ENCODE results near the gene OBP2A. TPM values are rescaled to one million over a fixed set of nuclear protein-coding genes. Genes with fewer than 3 reads are reported as not detected.

Gene OBP2A
- total and polyA plus RNA-seq, 10 of the 15 experiments (the other 5 are each of a cell fraction or from before 2014, with no cell fraction given), result not detected

- CTCF ChIA-PET, result interaction anchor here (1.0 kb wide), 1 partner anchor 15 kb away, joined by 3 read pairs; no protein-coding TSS in a partner anchor
- DNase-seq (ENCODE audit: low read depth, low spot score), result no peak
- Histone ChIP-seq H3K4me2 (ENCODE audit: control insufficient read depth, insufficient read depth) (no peak overlapping the region), H3K4me1 (ENCODE audit: control insufficient read depth, insufficient read depth, low read length) (no peaks in the 10 kb centered on the region), H3K4me3 (no peak overlapping the region), H3K27ac (ENCODE audit: control insufficient read depth, insufficient read depth) (no peak overlapping the region), H3K9ac (ENCODE audit: control insufficient read depth, insufficient read depth, low read length) (no peak overlapping the region), H2AFZ (ENCODE audit: control insufficient read depth, low read depth, low read length) (no peak overlapping the region), H3K9me3 (replicated peaks; ENCODE audit: control insufficient read depth, insufficient read depth, low read length) (no peaks in the 10 kb centered on the region), H3K27me3 (replicated peaks in 1 of 2; ENCODE audit: control insufficient read depth in 2 of 2, insufficient read depth in 2 of 2, low read length in 1 of 2) (no peaks in the 10 kb centered on the region), H3K36me3 (ENCODE audit: control insufficient read depth in 2 of 2, insufficient read depth in 2 of 2, low read length in 1 of 2) (no peaks in the 10 kb centered on the region), H4K20me1 (ENCODE audit: control insufficient read depth, insufficient read depth) (no peaks in the 10 kb centered on the region), H3K79me2 (ENCODE audit: control insufficient read depth, insufficient read depth, low read length) (no peaks in the 10 kb centered on the region)
- POLR2A ChIA-PET, result no interaction called here
- 20% methylated on average over 3 of the region's 3 CpGs for WGBS (ENCODE audit: insufficient coverage, insufficient replicate concordance, low lambda C conversion rate, missing lambda C conversion rate)
- ATAC-seq, result no peak
- intact Hi-C loops (cut with micrococcal nuclease; ENCODE audit: unreplicated experiment), result no loop called here
- FAIRE-seq, result no peak
- BruUV-seq (replicated peaks), result no TSS peak
- RAD21 ChIA-PET (ENCODE audit: unreplicated experiment), result no interaction called here
- SMC1A ChIA-PET (ENCODE audit: uncharacterized antibody, unreplicated experiment), result interaction anchor here (0.5 kb wide), 1 partner anchor 14 kb away, joined by 3 read pairs; no protein-coding TSS in a partner anchor
- in situ Hi-C loops (cut with MboI), result no loop called here
- TF ChIP-seq MLLT1 (IDR thresholded peaks at IDR 0.05), result no peak
- TF ChIP-seq IRF3 (IDR thresholded peaks at IDR 0.05), result no peak
- TF ChIP-seq BMI1 (IDR thresholded peaks at IDR 0.05; ENCODE audit: borderline replicate concordance), result no peak
- TF ChIP-seq ZNF592 (IDR thresholded peaks at IDR 0.05), result no peak
- TF ChIP-seq NKRF (conservative IDR thresholded peaks at IDR 0.05), result no peak
- TF ChIP-seq ZNF24 (IDR thresholded peaks at IDR 0.05), result no peak
- no peak for TF ChIP-seq SPI1 (IDR thresholded peaks at IDR 0.05; ENCODE audit: borderline replicate concordance, insufficient read depth, low read depth, low read length)
- TF ChIP-seq YY1 (IDR thresholded peaks at IDR 0.05; ENCODE audit: low read depth, low read length), result no peak
- no peak for TF ChIP-seq ZBTB40 (IDR thresholded peaks at IDR 0.05; ENCODE audit: borderline replicate concordance)
Measured at GRCh38 chr9:135570456-135570855, 24.5 kb downstream of the OBP2A start.

Data from GM12878 (cell line).